ENCODE data around the gene DTNA.
A peak's percentile ranks its signal among the peaks of the same experiment; 100 is the strongest.

Gene DTNA

DNA sequence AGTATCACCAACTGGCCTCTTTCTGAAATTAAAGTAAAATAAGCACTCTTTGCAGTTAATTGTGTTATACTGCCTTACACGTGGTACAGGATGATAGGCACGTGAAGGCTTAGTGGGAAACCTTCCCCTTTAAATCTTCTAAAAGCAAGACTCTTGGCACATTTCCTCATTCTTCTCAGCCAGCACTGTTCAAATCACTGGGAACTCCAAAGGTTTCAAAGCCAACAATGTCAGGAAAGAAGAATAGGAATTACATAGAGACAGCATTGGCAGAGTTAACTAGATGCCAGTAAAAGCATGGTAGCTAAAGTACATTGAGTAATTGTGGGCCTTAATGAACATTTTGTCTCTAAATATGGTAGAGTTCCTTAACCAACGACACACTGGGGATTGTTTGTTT is 96.4 kb downstream of the DTNA start:
- H3K27ac Mint-ChIP-seq: no peak overlapping the region
- TF ChIP-seq, protein P1, sequence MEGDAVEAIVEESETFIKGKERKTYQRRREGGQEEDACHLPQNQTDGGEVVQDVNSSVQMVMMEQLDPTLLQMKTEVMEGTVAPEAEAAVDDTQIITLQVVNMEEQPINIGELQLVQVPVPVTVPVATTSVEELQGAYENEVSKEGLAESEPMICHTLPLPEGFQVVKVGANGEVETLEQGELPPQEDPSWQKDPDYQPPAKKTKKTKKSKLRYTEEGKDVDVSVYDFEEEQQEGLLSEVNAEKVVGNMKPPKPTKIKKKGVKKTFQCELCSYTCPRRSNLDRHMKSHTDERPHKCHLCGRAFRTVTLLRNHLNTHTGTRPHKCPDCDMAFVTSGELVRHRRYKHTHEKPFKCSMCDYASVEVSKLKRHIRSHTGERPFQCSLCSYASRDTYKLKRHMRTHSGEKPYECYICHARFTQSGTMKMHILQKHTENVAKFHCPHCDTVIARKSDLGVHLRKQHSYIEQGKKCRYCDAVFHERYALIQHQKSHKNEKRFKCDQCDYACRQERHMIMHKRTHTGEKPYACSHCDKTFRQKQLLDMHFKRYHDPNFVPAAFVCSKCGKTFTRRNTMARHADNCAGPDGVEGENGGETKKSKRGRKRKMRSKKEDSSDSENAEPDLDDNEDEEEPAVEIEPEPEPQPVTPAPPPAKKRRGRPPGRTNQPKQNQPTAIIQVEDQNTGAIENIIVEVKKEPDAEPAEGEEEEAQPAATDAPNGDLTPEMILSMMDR (IDR thresholded peaks at IDR 0.05; ENCODE audit: unreplicated experiment in 3 of 3): no peak

DNA sequence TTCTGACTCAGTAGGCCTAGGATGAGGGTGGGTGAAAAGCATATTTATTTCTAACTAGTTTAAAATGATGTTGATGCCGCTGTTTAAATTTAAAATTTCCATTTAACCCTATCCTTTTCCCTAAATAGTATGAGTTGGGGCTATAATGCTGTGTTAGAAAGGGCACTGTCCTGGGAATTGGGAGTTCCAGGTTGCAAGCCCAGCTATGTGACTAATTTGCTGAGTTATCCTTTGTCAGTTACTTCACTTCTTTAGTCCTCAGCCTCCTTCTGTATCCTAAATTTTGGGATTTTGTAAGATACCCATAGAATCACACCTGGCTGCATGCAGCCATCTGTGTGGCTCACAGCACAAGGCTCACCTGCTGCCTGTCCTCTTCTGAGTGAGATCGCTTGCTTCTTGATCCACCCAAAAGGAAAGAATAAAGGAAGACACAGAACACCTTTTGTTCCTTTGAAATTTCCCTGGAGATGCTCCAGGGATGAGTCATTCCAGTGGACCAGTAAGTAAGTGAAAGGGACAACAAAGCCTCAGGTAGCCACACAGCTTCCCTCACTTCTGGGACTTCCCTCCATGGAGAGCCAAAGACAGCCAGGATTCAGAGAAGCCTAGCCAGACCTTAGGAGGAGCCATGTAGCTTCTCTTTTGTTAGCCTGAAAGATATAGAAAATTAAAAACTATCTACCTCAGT is 97.2 kb downstream of the DTNA start:
- no peaks in the 10 kb centered on the region for H3K27me3 Mint-ChIP-seq (ENCODE audit: low read depth)
- TF ChIP-seq, protein P1 (IDR thresholded peaks at IDR 0.05; ENCODE audit: unreplicated experiment in 3 of 3): no peak
- no peaks in the 10 kb centered on the region for H3K36me3 Mint-ChIP-seq (ENCODE audit: low read depth)
- H3K4me3 Mint-ChIP-seq: no peak overlapping the region
- no peak overlapping the region for H3K27ac Mint-ChIP-seq
- no peaks in the 10 kb centered on the region for H3K9me3 Mint-ChIP-seq
- no peaks in the 10 kb centered on the region for H3K4me1 Mint-ChIP-seq

More for the DNA sequence above, 96.4 kb downstream of the DTNA start:
- no peaks in the 10 kb centered on the region for H3K27me3 Mint-ChIP-seq (ENCODE audit: low read depth)
- H3K36me3 Mint-ChIP-seq (ENCODE audit: low read depth): no peaks in the 10 kb centered on the region
- no peaks in the 10 kb centered on the region for H3K4me1 Mint-ChIP-seq
- no peaks in the 10 kb centered on the region for H3K9me3 Mint-ChIP-seq
- no peak overlapping the region for H3K4me3 Mint-ChIP-seq

DNA sequence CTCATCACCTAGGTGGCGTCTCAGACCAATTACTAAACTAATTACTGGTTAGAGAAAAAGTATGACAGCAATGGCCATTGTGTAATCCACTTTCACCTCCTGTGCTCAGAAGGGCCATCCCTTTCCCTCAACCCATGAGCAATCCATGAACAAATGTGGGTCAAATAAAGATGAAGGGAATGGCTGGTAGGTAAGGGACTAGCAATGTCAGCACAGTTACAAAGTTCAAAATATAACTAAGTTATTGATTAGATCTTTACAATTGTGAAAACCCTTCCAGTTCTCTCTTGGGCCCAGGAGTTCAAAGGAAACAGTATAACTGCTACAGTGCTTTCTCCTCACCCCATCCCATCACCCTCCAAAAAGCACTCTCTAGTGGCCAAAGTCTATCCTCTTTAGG is 98.3 kb downstream of the DTNA start:
- no peaks in the 10 kb centered on the region for H3K9me3 Mint-ChIP-seq

GRCh38 chr18:34809451-34810072 is 99.5 kb downstream of the DTNA start:
- H3K9me3 Mint-ChIP-seq: no peaks in the 10 kb centered on the region
- H3K36me3 Mint-ChIP-seq (ENCODE audit: low read depth): peaks cover 9% of the 10 kb centered on the region
- H3K27me3 Mint-ChIP-seq (ENCODE audit: low read depth): no peaks in the 10 kb centered on the region
- TF ChIP-seq, protein P1 (IDR thresholded peaks at IDR 0.05; ENCODE audit: unreplicated experiment in 3 of 3): peak in 1 of 3 experiments; percentile 29
- no peaks in the 10 kb centered on the region for H3K4me1 Mint-ChIP-seq
- H3K27ac Mint-ChIP-seq: no peak overlapping the region
- no peak overlapping the region for H3K4me3 Mint-ChIP-seq

More for the DNA sequence above, 98.3 kb downstream of the DTNA start:
- Mint-ChIP-seq H3K27me3 (ENCODE audit: low read depth) (no peaks in the 10 kb centered on the region), H3K4me1 (no peaks in the 10 kb centered on the region), H3K4me3 (no peak overlapping the region), H3K27ac (no peak overlapping the region), H3K36me3 (ENCODE audit: low read depth) (peaks cover 5% of the 10 kb centered on the region)
- TF ChIP-seq, protein P1 (IDR thresholded peaks at IDR 0.05; ENCODE audit: unreplicated experiment in 3 of 3): no peak

DNA sequence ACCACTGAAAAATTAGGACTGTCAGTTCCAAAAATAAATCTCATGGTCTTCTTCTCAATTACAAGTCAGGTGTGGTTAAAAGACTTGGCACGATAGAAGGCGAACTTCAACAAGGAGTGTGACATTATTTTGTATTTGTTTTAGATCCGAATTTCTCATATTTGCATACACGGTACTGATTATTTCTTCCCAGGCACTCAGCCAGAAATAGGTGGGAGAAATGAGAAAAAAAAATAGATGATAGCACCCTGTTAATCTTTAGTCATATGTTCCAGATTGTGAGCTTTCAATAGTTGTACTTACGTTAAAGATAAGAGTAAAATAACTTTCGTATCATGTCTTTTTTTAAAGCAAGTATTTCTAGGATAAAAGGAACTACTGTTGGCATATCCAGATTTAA is 106.1 kb downstream of the DTNA start:
- H3K9me3 Mint-ChIP-seq: no peaks in the 10 kb centered on the region
- H3K27ac Mint-ChIP-seq: no peak overlapping the region
- peaks cover 9% of the 10 kb centered on the region for H3K36me3 Mint-ChIP-seq (ENCODE audit: low read depth)
- no peaks in the 10 kb centered on the region for H3K27me3 Mint-ChIP-seq (ENCODE audit: low read depth)
- H3K4me3 Mint-ChIP-seq: no peak overlapping the region
- H3K4me1 Mint-ChIP-seq: no peaks in the 10 kb centered on the region
- TF ChIP-seq, protein P1 (IDR thresholded peaks at IDR 0.05; ENCODE audit: unreplicated experiment in 3 of 3): no peak

- H3K4me3 Mint-ChIP-seq: no peak overlapping the region
- no peaks in the 10 kb centered on the region for H3K9me3 Mint-ChIP-seq
- no peaks in the 10 kb centered on the region for H3K4me1 Mint-ChIP-seq
- no peak overlapping the region for H3K27ac Mint-ChIP-seq
- H3K36me3 Mint-ChIP-seq (ENCODE audit: low read depth): peaks cover 9% of the 10 kb centered on the region
- TF ChIP-seq, protein P1 (IDR thresholded peaks at IDR 0.05; ENCODE audit: unreplicated experiment in 3 of 3): no peak
- no peaks in the 10 kb centered on the region for H3K27me3 Mint-ChIP-seq (ENCODE audit: low read depth)
These were observed 107.5 kb downstream of the DTNA start for GRCh38 chr18:34817636-34818035.
